ENCODE data around the gene SCAMP2.

The SCAMP2 gene

DNA sequence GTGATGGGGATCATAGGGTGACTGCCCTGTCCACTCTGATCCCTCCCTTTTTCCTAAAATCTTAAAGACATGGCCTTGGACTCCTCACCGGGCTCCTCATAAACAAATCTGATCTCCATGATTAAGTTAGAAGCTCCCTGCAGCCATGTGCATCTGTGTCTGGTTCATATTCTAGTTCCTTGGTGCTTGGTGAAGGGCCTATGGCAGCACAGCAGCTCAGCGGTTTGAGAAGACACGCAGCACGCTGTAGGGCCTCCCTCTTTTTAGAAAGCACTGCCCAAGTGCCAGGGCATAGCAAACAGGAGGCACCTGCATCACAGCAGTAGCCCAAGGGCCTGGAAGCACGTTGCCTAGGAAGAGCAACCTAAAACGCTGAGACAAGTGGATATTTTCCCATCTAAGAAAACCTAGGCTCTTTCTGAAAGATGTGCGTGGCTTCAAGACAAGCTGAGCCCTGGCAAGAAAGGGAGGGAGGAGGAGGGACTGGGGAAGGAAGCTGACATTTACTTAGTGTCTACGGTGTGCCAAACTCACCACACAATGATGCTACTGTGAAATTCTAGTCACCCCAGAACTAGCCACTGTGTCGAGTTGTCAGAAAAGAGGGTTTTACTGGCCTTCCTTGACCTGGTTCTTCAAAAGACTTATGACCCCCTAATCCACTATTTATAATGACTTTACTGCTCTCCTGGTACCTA is 15.3 kb downstream of the SCAMP2 start:
- peak; percentile 86 for ATAC-seq

DNA sequence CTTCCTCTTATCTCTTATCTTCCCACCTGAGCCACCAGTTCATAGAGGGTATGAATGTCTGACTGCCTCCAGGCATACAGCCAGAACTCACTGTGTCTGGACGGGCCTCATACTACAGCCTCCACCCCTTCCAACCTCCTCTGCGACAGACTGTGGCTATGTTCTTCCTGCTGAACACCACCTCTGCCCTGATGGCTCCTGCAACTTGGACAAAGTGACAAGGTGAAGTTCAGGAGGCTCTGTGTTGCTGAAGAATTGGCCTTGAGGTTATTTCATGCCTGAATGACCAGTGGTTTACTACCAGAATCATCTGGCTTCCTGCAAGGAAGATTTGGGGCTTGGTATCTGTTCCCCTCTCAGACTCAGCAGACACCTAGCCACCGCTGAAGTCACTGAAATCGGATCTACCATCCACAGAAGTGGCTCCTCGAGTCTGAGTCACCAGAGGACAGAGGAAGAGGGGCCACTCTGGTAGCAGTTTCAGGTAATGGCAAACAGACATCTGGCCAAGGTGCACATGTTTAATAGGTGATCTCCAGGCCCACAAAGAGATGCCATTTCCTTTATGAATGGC is 16.0 kb downstream of the SCAMP2 start:
- no peak for ATAC-seq
- no peak for DNase-seq

More for the DNA sequence above, 15.3 kb downstream of the SCAMP2 start:
- DNase-seq: no peak

DNA sequence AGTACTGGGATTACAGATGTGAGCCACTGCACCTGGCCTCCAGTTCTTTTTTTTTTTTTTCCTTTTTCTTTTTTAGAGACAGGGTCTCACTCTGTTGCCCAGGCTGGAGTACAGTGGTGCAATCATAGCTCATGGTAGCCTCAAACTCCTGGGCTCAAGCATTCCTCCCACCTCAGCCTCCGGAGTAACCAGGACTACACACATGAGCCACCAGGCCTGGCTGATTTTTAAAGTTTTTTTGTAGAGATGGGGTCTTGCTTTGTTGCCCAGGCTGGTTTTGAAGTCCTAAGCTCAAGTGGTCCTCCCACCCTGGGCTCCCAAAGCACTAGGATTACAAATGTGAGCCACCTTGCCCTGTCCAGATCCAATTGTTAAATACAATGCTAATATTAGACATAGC is 16.6 kb downstream of the SCAMP2 start:
- no peak for ATAC-seq
- no peak for DNase-seq

DNA sequence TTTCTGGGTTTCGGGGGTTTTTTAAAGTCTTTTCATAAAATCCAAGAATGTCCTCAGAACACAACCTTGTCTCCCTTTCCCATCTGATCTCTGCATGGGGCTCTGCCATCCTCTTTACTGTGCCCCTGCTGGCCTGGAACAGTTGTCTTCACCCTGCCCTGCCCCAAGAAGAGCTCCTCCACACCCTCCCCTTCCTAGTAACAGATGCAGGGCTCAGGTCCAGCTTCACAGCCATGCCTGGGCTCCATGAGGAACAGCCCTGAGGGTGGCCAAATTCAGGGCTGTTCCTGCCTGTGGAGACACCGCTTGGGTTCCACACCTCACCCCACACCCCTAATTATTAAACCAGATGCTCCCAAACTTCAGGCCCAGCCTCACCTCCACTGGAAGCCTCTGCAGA is 17.3 kb downstream of the SCAMP2 start:
- DNase-seq: no peak

DNA sequence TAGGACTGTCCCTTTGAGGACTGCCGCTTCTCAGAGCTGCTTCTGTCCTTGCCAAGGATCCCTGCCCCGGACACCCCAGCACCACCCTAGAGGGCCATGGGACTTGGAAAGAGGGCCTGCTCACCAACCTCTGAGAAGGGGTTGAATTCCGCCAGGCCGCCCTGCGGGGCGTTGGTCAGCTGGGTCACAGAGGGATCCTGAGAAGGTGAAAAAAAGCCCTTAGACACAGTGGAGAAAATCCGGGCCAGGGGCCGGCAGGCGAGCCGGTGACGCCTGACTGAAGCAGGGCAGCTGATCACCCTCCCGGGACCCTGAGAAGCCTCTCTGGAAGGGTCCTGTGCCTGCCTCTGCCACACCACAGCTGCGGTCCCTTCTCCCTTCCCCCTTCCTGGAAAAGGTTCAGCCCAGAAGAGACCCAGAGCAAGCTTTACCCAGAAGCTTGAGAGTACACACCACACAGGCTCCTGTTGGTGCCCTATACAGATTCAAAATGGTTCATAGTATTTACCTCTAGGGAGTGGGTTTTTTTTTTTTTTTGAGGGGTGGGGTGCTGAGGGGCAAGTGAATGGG is 18.6 kb downstream of the SCAMP2 start:
- ATAC-seq: no peak

More for the DNA sequence above, 17.3 kb downstream of the SCAMP2 start:
- no peak for ATAC-seq

DNA sequence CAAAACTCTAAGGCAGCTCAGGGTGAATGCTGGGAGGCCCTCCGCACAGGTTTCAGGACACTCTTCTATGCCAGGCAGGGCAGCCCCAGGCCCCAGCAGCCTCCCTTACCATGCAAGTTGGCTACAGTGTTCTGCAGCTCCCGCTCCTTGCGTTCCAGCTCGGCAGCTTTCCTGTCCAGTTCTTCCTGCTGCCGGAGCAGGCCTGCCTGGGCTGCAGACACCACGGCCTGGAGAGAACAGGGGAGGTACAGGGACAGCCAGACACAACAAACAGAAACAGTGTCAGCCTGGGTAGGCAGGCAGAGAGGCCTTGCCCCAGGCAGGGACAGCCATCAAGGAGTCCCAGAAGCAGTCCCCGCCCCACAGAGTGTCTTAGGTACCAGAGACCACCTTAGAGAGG is 21.2 kb downstream of the SCAMP2 start:
- ATAC-seq: peak; percentile 33
- DNase-seq: no peak

More for the DNA sequence above, 18.6 kb downstream of the SCAMP2 start:
- no peak for DNase-seq

DNA sequence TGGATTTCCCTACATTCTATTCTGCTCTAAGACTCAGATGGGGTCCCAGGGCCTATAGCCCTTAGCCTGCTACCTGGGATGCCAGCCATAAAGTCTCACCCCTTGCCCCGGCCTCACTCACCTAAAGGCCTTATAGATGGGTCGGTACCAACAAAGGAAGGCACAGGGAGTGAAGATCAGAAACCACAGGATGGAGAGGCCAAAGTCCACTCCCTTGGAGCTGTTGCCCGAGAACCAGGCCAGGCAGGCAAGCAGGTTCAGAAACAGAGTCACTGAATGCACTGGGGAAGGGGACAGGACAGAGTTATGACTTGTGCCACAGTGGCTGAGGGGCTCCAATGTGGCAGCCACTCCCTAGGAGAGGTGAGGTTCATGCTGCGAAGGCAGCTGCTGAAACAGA is 22.8 kb downstream of the SCAMP2 start:
- DNase-seq (no peak), ATAC-seq (no peak)

DNA sequence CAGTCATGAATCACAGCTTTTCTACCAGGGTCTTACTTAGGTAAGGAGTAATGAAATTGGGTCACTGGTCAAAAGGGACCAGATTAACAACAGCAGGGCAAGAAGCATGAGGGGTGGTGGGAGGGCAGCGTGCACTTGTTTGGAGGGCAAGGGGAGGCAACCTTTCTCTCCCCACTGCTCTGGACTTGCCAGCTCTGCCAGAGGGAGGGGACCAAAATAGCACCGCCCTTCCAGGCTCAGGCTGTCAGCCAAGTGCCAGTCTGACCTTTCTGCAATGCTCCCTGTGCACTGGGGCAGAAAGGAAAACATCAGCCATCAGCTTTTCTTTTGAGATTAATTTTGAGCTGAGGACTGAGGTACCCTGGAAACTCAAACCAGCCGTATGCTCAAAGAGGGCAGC is 25.7 kb downstream of the SCAMP2 start:
- no peak for DNase-seq
- no peak for ATAC-seq

DNA sequence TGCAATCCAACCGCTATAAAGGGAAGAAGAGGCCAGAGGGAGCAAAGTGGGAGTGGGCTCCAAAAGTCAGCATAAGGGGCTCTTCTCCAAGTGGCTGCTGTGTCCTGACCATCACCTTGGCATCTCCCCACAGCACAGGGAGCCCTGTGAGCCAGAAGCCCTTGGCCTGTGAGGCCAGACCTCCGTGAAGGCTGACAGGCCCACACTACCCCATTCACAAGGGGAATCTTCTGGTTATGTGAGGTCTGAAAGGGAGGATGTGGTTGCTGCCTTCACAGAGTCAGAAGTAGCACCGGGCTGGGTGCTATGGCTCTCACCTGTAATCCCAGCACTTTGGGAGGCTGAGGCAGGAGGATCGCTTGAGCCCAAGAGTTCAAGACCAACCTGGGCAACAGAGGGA is 27.6 kb downstream of the SCAMP2 start:
- DNase-seq: no peak
- ATAC-seq: no peak

DNA sequence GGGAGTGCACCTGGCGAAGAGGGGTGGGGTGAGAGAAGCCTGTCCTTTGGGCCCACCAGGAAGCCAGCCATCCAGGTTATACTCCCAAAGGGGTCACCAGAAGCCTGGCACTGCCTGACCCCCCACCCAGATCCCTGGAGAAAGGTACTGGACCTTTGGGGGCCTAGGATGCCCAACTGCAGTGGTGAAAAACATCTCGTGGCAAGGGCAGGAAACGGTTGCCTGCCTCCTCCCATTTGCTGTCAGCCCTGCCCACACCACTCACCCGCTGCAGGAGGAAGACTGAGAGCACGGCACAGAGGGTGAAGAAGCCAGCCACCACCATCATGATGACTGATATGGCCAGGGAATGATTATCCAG is 28.0 kb downstream of the SCAMP2 start:
- peak; percentile 34 for ATAC-seq

DNA sequence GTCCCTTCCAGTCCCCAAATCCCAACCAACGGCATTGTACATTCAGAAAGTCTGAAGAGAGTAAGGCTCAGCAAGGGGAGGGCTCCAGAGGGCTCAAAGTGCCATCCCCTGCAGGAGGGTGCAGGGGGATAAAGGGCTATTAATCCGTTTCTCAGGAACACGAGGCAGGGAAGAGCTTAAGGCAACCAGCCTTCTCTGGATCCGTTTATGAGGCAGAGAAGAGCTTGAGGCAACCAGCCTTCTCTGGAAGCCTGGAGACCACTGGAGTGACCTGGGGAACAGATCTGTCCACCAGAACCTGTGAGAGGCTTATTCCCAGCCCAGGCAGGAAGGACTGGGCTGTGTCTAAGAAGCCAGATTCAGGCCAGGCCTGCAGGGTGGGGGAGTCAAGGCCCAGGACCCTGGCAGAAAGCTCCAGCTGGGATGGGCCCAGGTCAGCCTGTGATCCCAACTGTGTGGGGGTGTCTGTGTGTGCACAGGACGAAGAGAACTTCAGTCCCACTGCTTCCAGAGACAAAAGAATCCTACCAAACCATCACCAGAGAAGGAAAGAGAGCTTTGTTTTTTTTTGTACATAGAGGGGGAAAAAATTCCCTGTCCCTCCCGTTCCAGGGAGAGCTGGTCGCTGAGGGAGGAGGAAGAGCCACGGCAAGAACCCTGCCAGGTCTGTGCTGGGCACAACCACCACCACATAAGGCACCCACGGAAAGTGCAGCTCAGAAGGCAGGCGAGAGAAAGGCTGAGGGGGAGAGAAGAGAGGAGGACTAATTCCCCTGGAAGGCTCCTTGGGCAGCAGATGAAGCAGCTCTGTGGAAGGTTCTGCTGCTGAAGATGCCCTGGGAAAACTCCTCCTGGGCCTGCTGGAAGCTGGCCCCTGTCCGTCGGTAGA is 28.6 kb downstream of the SCAMP2 start:
- ATAC-seq: no peak

More for the DNA sequence above, 28.0 kb downstream of the SCAMP2 start:
- DNase-seq: peak; percentile 61

DNA sequence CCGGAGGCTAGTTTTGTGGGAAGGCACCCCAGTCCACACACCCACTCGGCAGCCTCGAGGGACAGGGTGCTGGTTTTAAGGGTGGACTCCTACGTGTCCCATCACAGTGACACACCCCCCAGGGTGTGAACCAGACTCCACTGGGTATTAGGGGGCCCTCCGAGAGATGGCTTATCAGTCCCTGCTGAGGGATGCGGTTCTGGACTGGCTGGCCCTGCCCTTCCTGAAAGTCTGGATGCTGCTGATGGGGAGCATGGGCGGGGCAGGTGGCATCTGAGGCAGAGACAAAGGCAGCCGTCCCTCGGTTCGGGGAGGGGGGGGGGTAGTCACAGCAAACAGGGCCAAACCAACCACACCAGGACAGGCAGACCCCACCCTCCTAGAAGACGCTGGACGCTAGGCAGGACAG is 29.3 kb downstream of the SCAMP2 start:
- ATAC-seq (no peak), DNase-seq (peak; percentile 21)

More for the DNA sequence above, 28.6 kb downstream of the SCAMP2 start:
- DNase-seq: no peak

DNA sequence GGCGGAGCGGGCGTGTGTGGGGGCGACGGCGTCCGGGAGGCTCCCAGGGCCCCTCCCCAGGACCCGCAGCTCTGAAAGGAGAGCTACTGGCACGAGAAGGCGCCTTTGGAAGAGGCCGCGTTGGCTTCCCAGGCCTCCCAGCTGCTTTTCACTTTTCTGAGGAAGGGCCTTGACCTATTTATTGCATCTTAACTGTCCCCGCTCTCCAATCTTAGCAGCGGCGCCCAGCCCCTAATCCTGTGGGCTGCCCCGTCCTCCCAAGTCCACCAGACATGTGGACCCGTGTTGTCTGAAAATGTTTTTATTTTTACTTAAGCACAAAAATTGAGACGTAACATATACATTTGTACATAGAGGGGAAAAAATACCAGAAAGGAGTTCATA is 29.7 kb downstream of the SCAMP2 start:
- no peak for DNase-seq
- no peak for ATAC-seq

DNA sequence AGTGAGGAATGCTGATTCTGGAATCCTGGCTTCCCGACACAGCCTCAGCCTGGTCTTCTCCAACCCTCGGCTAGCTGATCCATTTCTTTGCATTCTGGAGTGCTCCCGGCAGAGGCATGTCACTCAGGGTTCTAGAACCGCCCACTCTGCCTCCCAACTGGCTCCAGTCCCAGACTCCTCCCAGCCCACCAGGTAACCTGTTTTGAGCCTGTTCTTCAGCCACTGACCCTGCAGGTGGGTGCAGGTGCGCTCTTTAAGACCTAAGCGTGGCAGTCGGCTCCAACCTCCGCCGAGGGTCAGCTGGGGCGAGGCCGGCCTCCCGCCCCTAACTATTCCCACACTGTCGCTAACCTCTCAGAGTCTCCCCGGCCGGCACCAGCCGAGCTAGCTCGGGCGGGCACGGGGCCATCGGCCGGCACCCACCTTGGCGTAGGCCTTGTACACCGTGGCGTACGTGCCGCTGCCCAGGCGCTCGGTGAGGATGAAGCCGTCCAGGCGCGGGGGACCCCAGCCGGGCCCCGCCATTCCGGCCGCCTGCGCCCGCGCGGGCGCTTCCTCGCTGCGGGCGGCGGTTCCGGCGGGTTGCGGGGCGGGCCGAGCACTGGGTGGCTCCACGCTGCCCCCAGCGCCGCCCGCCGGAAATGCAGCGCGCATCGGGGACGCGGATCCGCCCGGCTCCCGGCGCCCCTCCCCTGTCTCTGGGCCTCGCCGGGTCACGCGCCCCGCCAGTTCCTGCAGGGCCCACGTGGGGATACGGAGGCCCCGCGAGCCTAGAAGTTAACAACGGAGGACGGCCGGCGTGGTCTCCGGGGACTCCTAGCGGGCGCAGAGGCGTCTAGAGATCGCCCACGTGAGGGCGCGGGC is 30.4 kb downstream of the SCAMP2 start, which contains the start of gene ULK3:
Gene ULK3 (minus strand): TSS at position 576 of the 864 bp plus-strand sequence. CDS start 51 bp downstream, at position 525.
- DNase-seq (peak; percentile 97), ATAC-seq (peak; percentile 89)

DNA sequence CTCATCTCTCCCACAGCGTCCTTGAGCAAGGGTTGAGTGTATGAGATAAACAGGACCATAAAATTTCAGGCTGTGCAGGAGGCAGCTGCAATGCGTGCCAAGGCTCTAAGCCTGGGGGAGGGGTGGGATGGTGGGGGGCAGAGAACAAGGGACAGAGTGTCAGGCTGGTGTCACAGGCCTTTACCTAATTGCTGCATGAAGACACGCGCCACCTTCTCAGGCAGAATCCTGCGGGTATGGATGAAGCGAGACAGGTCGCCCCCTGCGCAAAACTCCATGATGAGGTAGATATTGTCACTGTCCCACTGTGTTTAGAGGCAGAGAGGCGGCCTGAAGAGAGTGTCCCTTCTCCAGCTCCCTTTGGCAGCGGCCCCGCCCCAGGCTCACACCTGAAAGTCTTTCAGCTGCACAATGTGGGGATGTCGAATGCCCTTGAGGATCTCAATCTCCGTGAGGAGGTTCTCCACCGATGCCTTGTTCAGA is 31.2 kb downstream of the SCAMP2 start:
- DNase-seq (no peak), ATAC-seq (no peak)

DNA sequence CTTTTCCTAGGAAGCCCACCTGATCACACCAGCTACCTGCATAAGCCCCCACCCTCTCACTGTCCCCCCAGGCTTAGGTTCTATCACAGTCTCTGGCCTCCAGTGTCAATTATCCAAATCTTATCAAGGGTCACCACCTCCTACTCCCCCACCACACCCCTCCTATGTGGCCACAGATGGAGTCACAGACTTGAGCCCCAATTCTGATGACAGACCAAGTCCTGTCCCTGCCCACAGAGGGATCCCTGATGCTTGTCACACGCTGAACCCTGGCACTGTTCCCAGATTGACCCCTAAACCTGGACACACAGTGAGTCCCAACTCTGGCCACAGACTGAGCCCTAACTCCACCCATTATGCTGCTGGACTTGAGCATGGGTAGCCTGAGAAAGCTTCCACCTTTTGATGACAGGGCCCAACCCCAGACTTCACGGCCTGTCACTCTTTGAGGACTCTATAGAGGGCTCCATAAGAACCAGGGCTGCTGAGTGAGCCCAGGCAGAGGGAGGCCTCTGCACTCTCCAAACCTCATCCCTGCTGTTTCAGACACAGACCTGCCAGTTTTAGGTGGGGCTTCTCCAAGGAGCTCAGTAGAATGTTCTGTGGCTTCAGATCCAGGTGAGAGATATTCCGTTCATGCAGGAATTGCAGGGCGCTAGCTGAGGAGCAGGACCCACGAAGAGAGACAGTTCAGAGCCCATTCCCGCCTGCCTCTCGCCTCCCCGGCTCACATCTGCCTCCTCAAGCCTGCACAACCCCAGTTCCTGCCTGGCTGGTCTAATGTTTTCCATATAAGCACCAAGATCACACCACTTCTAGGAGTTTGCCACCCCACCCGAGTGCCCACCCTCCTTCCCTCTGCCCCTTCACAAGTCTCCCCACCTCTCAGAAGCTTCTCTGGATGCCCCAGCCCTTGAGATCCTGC is 32.1 kb downstream of the SCAMP2 start:
- DNase-seq (no peak), ATAC-seq (no peak)

DNA sequence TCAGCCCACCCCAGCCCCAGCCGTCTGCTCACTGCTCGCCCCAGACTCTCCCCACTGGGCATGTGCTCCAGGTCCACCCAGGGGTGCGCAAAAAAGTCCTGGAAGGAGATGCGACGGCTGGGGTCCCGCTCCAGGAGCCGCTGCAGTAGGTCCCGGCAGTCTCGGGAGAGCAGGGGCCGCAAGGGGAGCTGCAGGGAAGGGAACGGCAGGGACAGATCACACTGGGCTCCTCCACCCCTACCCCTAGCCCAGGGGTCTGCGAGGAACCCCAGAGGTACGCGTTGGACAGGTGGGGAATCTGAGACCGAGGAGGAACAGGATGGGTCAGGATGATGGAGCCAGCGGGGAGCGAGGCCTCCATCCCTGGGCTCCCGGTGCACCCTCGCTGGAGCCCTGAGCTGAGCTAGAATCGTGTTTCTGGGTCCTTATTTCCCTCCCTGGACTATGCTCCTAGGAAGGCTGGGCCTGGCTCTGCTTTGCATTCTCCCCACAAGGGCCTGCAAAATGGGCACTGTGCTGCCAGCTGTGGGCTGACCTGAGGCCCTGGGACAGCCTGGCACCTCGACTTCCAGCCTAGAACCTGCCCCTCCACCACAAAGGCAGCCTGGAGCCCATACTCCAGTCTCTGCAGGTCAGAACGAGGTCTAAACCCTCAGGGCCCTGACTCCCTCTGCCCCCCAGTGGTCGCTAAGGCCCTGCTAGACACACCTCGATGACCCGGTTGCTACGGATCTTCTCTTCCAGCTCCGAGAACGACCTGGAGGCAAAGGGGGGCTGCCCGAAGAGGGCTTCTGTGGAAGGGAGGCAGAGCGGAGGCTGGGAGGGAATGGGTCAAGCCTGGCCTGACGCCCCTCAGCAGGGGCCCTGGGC is 33.4 kb downstream of the SCAMP2 start:
- no peak for ATAC-seq

DNA sequence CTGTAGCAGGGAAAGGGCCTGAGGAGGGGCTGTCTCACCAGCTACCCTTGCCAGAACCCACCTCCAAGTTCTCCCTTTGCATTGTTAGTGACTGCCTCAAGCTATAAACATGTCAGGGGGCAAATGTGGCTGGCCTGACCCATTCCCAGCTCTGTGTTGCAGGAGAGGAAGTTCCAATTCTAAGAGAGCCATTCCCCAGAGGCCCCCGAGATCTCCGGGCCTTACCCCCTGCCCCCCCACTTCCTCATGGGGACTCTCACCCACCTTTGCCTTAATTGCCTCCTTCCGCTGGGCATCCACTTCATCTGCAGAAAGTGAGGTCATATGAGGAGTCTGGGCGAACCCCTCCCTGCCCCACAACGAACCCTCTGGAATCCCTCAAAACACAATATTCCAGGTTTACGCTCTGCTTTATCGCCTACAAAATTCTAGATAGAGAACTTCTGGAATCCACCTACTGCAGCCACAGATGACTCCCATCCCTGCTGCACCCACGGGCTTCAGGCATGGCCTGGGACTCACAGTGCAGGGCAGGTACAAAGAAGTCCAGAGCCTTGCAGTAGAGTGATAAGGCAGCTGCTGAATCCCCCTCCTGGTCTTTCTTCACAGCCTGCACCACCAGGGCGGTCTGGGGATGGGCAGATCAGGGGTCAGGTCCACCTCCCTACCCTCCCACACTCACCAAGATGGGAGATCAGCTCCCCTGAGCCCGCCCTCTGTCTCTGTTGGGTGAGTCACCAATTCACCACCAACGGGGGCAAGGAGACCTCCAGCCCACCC is 34.2 kb downstream of the SCAMP2 start:
- DNase-seq (no peak), ATAC-seq (no peak)

More for the DNA sequence above, 33.4 kb downstream of the SCAMP2 start:
- no peak for DNase-seq

DNA sequence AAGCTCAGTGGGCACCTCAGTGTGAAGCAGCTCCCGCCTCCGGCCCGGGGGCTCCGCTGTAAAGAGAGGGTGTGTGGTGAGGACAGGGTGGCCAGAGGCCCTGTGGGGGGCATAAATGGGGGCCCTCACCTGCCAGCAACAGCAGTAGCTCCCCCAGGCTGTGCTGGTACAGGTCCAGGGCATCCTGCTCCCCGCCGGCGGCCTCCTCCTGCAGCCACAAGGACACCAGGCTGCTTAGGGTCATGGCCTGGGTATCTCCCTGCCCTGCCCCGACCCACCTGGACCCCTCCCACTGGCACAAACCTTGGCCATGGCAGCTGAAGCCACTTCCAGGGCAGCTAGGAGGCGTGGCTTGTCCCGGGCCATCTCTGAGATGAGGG is 35.0 kb downstream of the SCAMP2 start:
- DNase-seq (no peak), ATAC-seq (no peak)

Measured in stimulated activated naive CD8-positive, alpha-beta T cell treated with anti-CD3 and anti-CD28 coated beads, Interleukin-15, Interleukin-2, amounts not matched to agents 100 U/mL and 50 U/mL, for 24 hours (primary cell).